ENCODE data around the gene ZSCAN5B. TPM values are rescaled to one million over a fixed set of nuclear protein-coding genes. Genes with fewer than 3 reads are reported as not detected.

Gene ZSCAN5B
- total and polyA plus RNA-seq, 2 of the 8 experiments (the other 6 are each of a cell fraction or from before 2014, with no cell fraction given): not detected

DNA sequence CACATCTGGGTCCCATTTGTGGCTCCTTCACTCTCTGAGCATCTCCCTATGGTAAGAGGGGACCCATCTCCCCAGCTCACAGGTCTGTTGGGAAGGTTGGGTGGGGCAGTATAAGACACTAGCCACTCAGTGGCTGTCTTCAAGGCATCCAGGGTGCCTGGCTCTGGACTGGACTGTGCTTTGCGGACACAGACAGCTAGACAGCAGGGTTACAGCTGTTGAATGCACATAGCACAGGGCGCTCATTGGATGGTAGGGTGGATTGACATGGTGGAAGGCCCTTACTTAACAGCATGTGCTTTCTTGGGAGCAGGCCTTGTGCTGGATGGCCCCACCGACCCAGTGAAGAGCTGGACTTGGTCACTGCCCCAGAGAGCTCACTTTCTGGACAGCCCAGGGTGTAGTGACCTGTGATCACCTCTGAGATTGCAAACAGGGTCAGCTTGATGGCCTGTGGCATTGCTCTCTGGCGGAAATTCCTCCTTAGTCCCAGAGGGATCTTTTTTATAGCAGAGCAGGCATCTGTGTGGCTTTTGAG, 54.6 kb downstream of the ZSCAN5B start:
- peak overlapping the region; percentile 78 for H3K4ac ChIP-seq (replicated peaks; ENCODE audit: insufficient read length, low read depth, low read length)
- peaks cover 10% of the 10 kb centered on the region; the same call in 1 of the 2 replicates for H3K23me2 ChIP-seq (ENCODE audit: low read depth, low read length)
- H3K36me3 ChIP-seq (ENCODE audit: control insufficient read depth in 2 of 4, insufficient read depth in 4 of 4, low read length in 3 of 4): peaks cover 0 to 13% (median 2%) of the 10 kb centered on the region in 4 experiments; a peak in 4 of 8 replicates
- no peak overlapping the region for H3K23ac ChIP-seq (ENCODE audit: insufficient read length)
- H4K91ac ChIP-seq (replicated peaks; ENCODE audit: insufficient read length, low read length): peak overlapping the region; percentile 89
- peaks cover 0 to 13% of the 10 kb centered on the region in 2 experiments for H4K20me1 ChIP-seq (replicated peaks in 1 of 2; ENCODE audit: control insufficient read depth in 1 of 2, insufficient read depth in 2 of 2, low read length in 2 of 2)
- peak overlapping the region; percentile 59; the same call in 1 of the 2 replicates for H4K8ac ChIP-seq (ENCODE audit: extremely low read depth, insufficient read depth, low read length)
- peak overlapping the region; percentile 27 for H4K5ac ChIP-seq (ENCODE audit: insufficient read length, low read depth, low read length)
- no peak overlapping the region for H3K9ac ChIP-seq (replicated peaks in 1 of 4; ENCODE audit: extremely low read depth in 1 of 4, low read depth in 3 of 4, low read length in 3 of 4)
- no peak overlapping the region for H3K14ac ChIP-seq (ENCODE audit: insufficient read length)
- H3K56ac ChIP-seq (replicated peaks; ENCODE audit: insufficient read length, low read depth, low read length): no peak overlapping the region
- no peak overlapping the region for H2AFZ ChIP-seq (ENCODE audit: low read length)
- H2BK5ac ChIP-seq (ENCODE audit: low read depth, low read length): no peak overlapping the region; the same call in 1 of the 2 replicates
- ChIA-PET CTCF (ENCODE audit: partially characterized antibody) (interaction anchor here (0.5 to 6.5 kb wide), 8 partner anchors 11 to 1707 kb away, joined by 3 to 47 read pairs (median 3); no protein-coding TSS in a partner anchor), POLR2A (ENCODE audit: partially characterized antibody) (interaction anchor here (0.7 to 5.2 kb wide), 8 partner anchors 11 to 238 kb away, joined by 3 to 21 read pairs (median 3); no protein-coding TSS in a partner anchor)
- H3K4me1 ChIP-seq (replicated peaks in 1 of 4; ENCODE audit: control insufficient read depth in 3 of 4, insufficient read depth in 4 of 4, low read length in 3 of 4): peaks cover 0 to 7% (median 3%) of the 10 kb centered on the region in 4 experiments; a peak in 5 of 7 replicates
- H2BK120ac ChIP-seq (replicated peaks; ENCODE audit: low read depth, low read length): no peak overlapping the region
- DNase-seq (ENCODE audit: low read depth in 1 of 2, low spot score in 2 of 2) (no peak), FAIRE-seq (no peak)
- H3K18ac ChIP-seq (ENCODE audit: extremely low read depth, low read length): no peak overlapping the region
- no peaks in the 10 kb centered on the region for H3K9me3 ChIP-seq (ENCODE audit: insufficient read depth in 2 of 2, low read depth in 1 of 2, low read length in 1 of 2)
- H3K79me2 ChIP-seq (ENCODE audit: control insufficient read depth in 1 of 2, insufficient read depth in 2 of 2, low read length in 2 of 2): peaks cover 0 to 30% of the 10 kb centered on the region in 2 experiments; a peak in 2 of 4 replicates
- no peak overlapping the region for H2BK12ac ChIP-seq (ENCODE audit: low read depth, low read length)
- no peaks in the 10 kb centered on the region for H3K27me3 ChIP-seq (replicated peaks in 1 of 4; ENCODE audit: control insufficient read depth in 3 of 4, extremely low read depth in 1 of 4, insufficient read depth in 3 of 4, low read length in 3 of 4)
- no peak overlapping the region for H3K4me3 ChIP-seq (ENCODE audit: extremely low read depth in 1 of 4, insufficient read depth in 2 of 4, low read depth in 3 of 4, low read length in 4 of 4)
- no peak overlapping the region for H2BK20ac ChIP-seq (ENCODE audit: low read length)
- no peak overlapping the region for H3K27ac ChIP-seq (ENCODE audit: low read depth, low read length)
- WGBS, 2 experiments (ENCODE audit: extremely low coverage in 1 of 2, insufficient coverage in 1 of 2, insufficient read length in 1 of 2, insufficient replicate concordance in 2 of 2, low coverage in 1 of 2, low lambda C conversion rate in 2 of 2, missing lambda C conversion rate in 1 of 2): 91% methylated on average over 4 of the region's 4 CpGs; no CpG with 5 or more reads in 1 of the 2 experiments
- H2AK5ac ChIP-seq (ENCODE audit: low read depth, low read length): 0 out of 2 replicates have a peak overlapping the region, but pooled peaks have one; percentile 82
- no peak overlapping the region for H2BK15ac ChIP-seq (ENCODE audit: low read length)
- H3K4me2 ChIP-seq (ENCODE audit: insufficient read depth in 1 of 2, low read depth in 2 of 2, low read length in 2 of 2): peak overlapping the region; percentile 8 to 93; a peak in 2 of 4 replicates
- peaks cover 10% of the 10 kb centered on the region for H3K79me1 ChIP-seq (ENCODE audit: low read depth, low read length)
- TF ChIP-seq, protein P1, sequence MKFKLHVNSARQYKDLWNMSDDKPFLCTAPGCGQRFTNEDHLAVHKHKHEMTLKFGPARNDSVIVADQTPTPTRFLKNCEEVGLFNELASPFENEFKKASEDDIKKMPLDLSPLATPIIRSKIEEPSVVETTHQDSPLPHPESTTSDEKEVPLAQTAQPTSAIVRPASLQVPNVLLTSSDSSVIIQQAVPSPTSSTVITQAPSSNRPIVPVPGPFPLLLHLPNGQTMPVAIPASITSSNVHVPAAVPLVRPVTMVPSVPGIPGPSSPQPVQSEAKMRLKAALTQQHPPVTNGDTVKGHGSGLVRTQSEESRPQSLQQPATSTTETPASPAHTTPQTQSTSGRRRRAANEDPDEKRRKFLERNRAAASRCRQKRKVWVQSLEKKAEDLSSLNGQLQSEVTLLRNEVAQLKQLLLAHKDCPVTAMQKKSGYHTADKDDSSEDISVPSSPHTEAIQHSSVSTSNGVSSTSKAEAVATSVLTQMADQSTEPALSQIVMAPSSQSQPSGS (IDR thresholded peaks at IDR 0.05; ENCODE audit: low read length): no peak
- no peak for TF ChIP-seq NRF1 (IDR thresholded peaks at IDR 0.05; ENCODE audit: low read depth, low read length)
- no peak for TF ChIP-seq NANOG (IDR thresholded peaks at IDR 0.05; ENCODE audit: insufficient read depth, low read depth, low read length, poor library complexity, severe bottlenecking)
- TF ChIP-seq CBX5 (IDR thresholded peaks at IDR 0.05; ENCODE audit: low read depth, low read length): no peak
- no peak for TF ChIP-seq SUZ12 (IDR thresholded peaks at IDR 0.05; ENCODE audit: low read length)
- no peak for TF ChIP-seq SRF (IDR thresholded peaks at IDR 0.05; ENCODE audit: low read depth, low read length)
- TF ChIP-seq KDM4A (IDR thresholded peaks at IDR 0.05; ENCODE audit: low read depth, low read length, severe bottlenecking): no peak
- TF ChIP-seq GABPA (IDR thresholded peaks at IDR 0.05; ENCODE audit: borderline replicate concordance, insufficient read depth, low read length): no peak
- no peak for TF ChIP-seq CBX8 (IDR thresholded peaks at IDR 0.05; ENCODE audit: borderline replicate concordance, low read depth, low read length)
- no peak for TF ChIP-seq SIRT6 (IDR thresholded peaks at IDR 0.05; ENCODE audit: low read length)
- no peak for TF ChIP-seq POLR2A (IDR thresholded peaks at IDR 0.05; ENCODE audit: control extremely low read depth in 1 of 2, low read depth in 2 of 2, low read length in 2 of 2)

All from H1 (cell line).